ENCODE results near the gene EEF1A1. TPM values are rescaled to one million over a fixed set of nuclear protein-coding genes. Genes with fewer than 3 reads are reported as not detected.
A peak's percentile ranks its signal among the peaks of the same experiment; 100 is the strongest.
"Not testable (repeated sequence)": the region's sequence is repeated elsewhere in the genome, so short reads cannot be mapped to it uniquely, and the experiment has no call there.

Gene EEF1A1
- 8,108 TPM for total RNA-seq

- peak within 1 kb of the TSS; percentile 77 to 85 for H3K4me3 ChIP-seq
- intact Hi-C loops (cut with DNase I), result loop anchor here (2.0 to 10.0 kb wide), 2 partner anchors 60 to 66 kb away; partner anchors contain the start of gene CGAS
- DNase-seq (ENCODE audit: extremely low spot score in 2 of 2), result peak; percentile 99 to 100
- peak within 1 kb of the TSS; percentile 100 for H3K27ac ChIP-seq
- H3K36me3 ChIP-seq, result peaks cover 4 to 35% of the 10 kb centered on the region in 2 donors
- no peak for TF ChIP-seq CTCF (IDR thresholded peaks at IDR 0.05)
- peak; percentile 97 to 99 for TF ChIP-seq POLR2AphosphoS5 (IDR thresholded peaks at IDR 0.05; ENCODE audit: insufficient read depth in 1 of 2, low read depth in 1 of 2)
- peak; percentile 92 to 99 for TF ChIP-seq POLR2A (IDR thresholded peaks at IDR 0.05)
- peaks cover 51% of the 10 kb centered on the region for H3K4me1 ChIP-seq
- H3K27me3 ChIP-seq, result no peaks in the 10 kb centered on the region
- no peaks in the 10 kb centered on the region for H3K9me3 ChIP-seq
These were observed at the start of gene EEF1A1 for GRCh38 chr6:73520688-73521350. TSS of gene EEF1A1 (minus strand) at chr6:73521032. CDS start at chr6:73520026, 1,006 bp downstream.

GRCh38 chr6:73569121-73569520, 48.3 kb upstream of the EEF1A1 start:
- no peaks in the 10 kb centered on the region for H3K9me3 ChIP-seq

GRCh38 chr6:73566954-73567591, 46.2 kb upstream of the EEF1A1 start:
- Histone ChIP-seq H3K36me3 (no peaks in the 10 kb centered on the region), H3K9me3 (no peaks in the 10 kb centered on the region), H3K27ac (peak overlapping the region; percentile 59), H3K4me1 (peaks cover 11% of the 10 kb centered on the region), H3K4me3 (no peak overlapping the region), H3K27me3 (no peaks in the 10 kb centered on the region)
- intact Hi-C loops (cut with DNase I), result no loop called here
- peak in 1 of 2 donors; percentile 92 for DNase-seq (ENCODE audit: extremely low spot score in 2 of 2)
- peak in 1 of 2 donors; percentile 82 for TF ChIP-seq POLR2AphosphoS5 (IDR thresholded peaks at IDR 0.05; ENCODE audit: insufficient read depth in 1 of 2, low read depth in 1 of 2)
- no peak for TF ChIP-seq CTCF (IDR thresholded peaks at IDR 0.05)

More at GRCh38 chr6:73569121-73569520, 48.3 kb upstream of the EEF1A1 start:
- TF ChIP-seq CTCF (IDR thresholded peaks at IDR 0.05) (no peak), POLR2A (IDR thresholded peaks at IDR 0.05) (no peak), POLR2AphosphoS5 (IDR thresholded peaks at IDR 0.05; ENCODE audit: insufficient read depth in 1 of 2, low read depth in 1 of 2) (no peak)
- Histone ChIP-seq H3K36me3 (no peaks in the 10 kb centered on the region), H3K27ac (no peak overlapping the region), H3K27me3 (no peaks in the 10 kb centered on the region), H3K4me1 (peaks cover 11% of the 10 kb centered on the region), H3K4me3 (no peak overlapping the region)
- intact Hi-C loops (cut with DNase I), result no loop called here
- no peak for DNase-seq (ENCODE audit: extremely low spot score in 2 of 2)

- H3K4me3 ChIP-seq; intact Hi-C loops (cut with DNase I); H3K9me3 ChIP-seq; H3K27me3 ChIP-seq; H3K36me3 ChIP-seq; DNase-seq (ENCODE audit: extremely low spot score in 2 of 2): not testable (repeated sequence)
- peaks cover 11% of the 10 kb centered on the region for H3K4me1 ChIP-seq
- H3K27ac ChIP-seq, result peak overlapping the region; percentile 59
These were observed 45.6 kb upstream of the EEF1A1 start for GRCh38 chr6:73566486-73566871.

- peak overlapping the region; percentile 59 for H3K27ac ChIP-seq
- intact Hi-C loops (cut with DNase I), result no loop called here
- DNase-seq (ENCODE audit: extremely low spot score in 2 of 2), result no peak
- H3K36me3 ChIP-seq, result no peaks in the 10 kb centered on the region
- no peaks in the 10 kb centered on the region for H3K9me3 ChIP-seq
- peaks cover 11% of the 10 kb centered on the region for H3K4me1 ChIP-seq
- no peaks in the 10 kb centered on the region for H3K27me3 ChIP-seq
- H3K4me3 ChIP-seq, result no peak overlapping the region
- TF ChIP-seq POLR2A (IDR thresholded peaks at IDR 0.05), result no peak
- TF ChIP-seq POLR2AphosphoS5 (IDR thresholded peaks at IDR 0.05; ENCODE audit: insufficient read depth in 1 of 2, low read depth in 1 of 2), result no peak
- no peak for TF ChIP-seq CTCF (IDR thresholded peaks at IDR 0.05)
These were observed 45.1 kb upstream of the EEF1A1 start for GRCh38 chr6:73565767-73566485.
